Spleen (tissue), 11 donors: ENCODE results near the gene WNT11. TPM values are rescaled to one million over a fixed set of nuclear protein-coding genes. Genes with fewer than 3 reads are reported as not detected.

Source experiments
- DNase-seq: peaks from one replicate; pipeline ENCODE4 v3.0.0-alpha.2; 2020
- H3K27ac ChIP-seq, 8 donors: fragments of 200-600 bp; sonication (generic) in 7 of 8; 1 replicate in 4 of 8; 2 replicates in 4 of 8; pipeline versions ENCODE4 v1.5.0 to v1.8.0; 2016 to 2021; ENCODE audit warnings: inconsistent platforms in 4 of 8, mild to moderate bottlenecking in 4 of 8, moderate library complexity in 1 of 8
- H3K27me3 ChIP-seq, 7 donors: fragments of 200-600 bp; sonication (generic) in 6 of 7; replicated peaks in 1 of 7; 1 replicate in 4 of 7; 2 replicates in 3 of 7; pipeline versions ENCODE4 v1.5.0 to v1.8.0; 2016 to 2021; ENCODE audit warnings: inconsistent platforms in 3 of 7, mild to moderate bottlenecking in 1 of 7
- H3K36me3 ChIP-seq, 6 donors: fragments of 200-600 bp; sonication (generic) in 5 of 6; 1 replicate in 4 of 6; 2 replicates in 2 of 6; pipeline versions ENCODE4 v1.5.0 to v1.8.0; 2016 to 2021; ENCODE audit warnings: inconsistent platforms in 2 of 6
- H3K4me1 ChIP-seq, 6 donors: fragments of 200-600 bp; sonication (generic) in 5 of 6; 1 replicate in 3 of 6; 2 replicates in 3 of 6; pipeline versions ENCODE4 v1.5.0 to v1.8.0; 2016 to 2021; ENCODE audit warnings: inconsistent platforms in 3 of 6
- H3K4me3 ChIP-seq, 8 donors: fragments of 200-600 bp; sonication (generic) in 7 of 8; 1 replicate in 4 of 8; 2 replicates in 4 of 8; pipeline versions ENCODE4 v1.5.0 to v1.8.0; 2016 to 2021; ENCODE audit warnings: inconsistent platforms in 4 of 8, mild to moderate bottlenecking in 4 of 8, moderate library complexity in 2 of 8
- H3K9me3 ChIP-seq, 8 donors: fragments of 200-600 bp; sonication (generic) in 7 of 8; 1 replicate in 4 of 8; 2 replicates in 4 of 8; pipeline versions ENCODE4 v1.5.0 to v1.8.0; 2016 to 2021; ENCODE audit warnings: inconsistent platforms in 4 of 8
- POLR2A ChIP-seq, 3 donors: fragments of 450-650 bp; IDR thresholded peaks; one replicate each; pipeline ENCODE4 v1.5.1; 2017; ENCODE audit warnings: antibody characterized with exemption in 3 of 3, mild to moderate bottlenecking in 1 of 3
- POLR2AphosphoS5 ChIP-seq, 3 donors: sonication (generic); formaldehyde crosslinking; IDR thresholded peaks; one replicate each; pipeline ENCODE4 v1.5.1; 2017; ENCODE audit warnings: antibody characterized with exemption in 3 of 3
- WGBS, 5 donors: extraction: QIAGEN DNeasy Blood & Tissue Kit in 3 of 5; methylation state at CpG; one replicate each; pipeline versions ENCODE4 v1.1.5 to v1.1.7; 2013 to 2018; 5-methylcytosine and 5-hydroxymethylcytosine counted together
- intact Hi-C: fragments of 100-400 bp; cut with DNase I; formaldehyde crosslinking; loops from one replicate; pipeline ENCODE4 v1.15.0; 2023; ENCODE audit warnings: low total_unique reads
- polyA plus RNA-seq, 3 donors: library from polyadenylated mRNA; stranded (reverse); fragments of 200-250 nt; gene quantifications; one replicate each; pipeline ENCODE4 v1.2.1, GENCODE V29; 2013
- total RNA-seq, 7 donors: library from RNA; depleted of rRNA in 3 of 7; stranded (reverse); fragments of >200 nt in 3 of 7; fragmentation: NEBNext Ultra II Directional in 4 of 7; extraction: Animal tissue kit (Norgen Biotek cat#: 25700) in 4 of 7; gene quantifications; one replicate each; pipeline versions ENCODE4 v1.1.0 to v1.2.1, GENCODE V29; 2016 to 2021
- TF ChIP-seq, protein P1 (sequence below), 11 experiments: fragments of 200-600 bp in 7 of 11; fragments of 450-650 bp in 4 of 11; sonication (generic) in 4 of 11; IDR thresholded peaks in 8 of 11; conservative IDR thresholded peaks in 3 of 11; 1 replicate in 7 of 11; 2 replicates in 4 of 11; pipeline versions ENCODE4 v1.4.0 to v1.8.0; 2016 to 2021; ENCODE audit warnings: antibody characterized with exemption in 11 of 11, inconsistent platforms in 4 of 11, mild to moderate bottlenecking in 1 of 11
- donor health status: healthy with polysubstance abuse.
- donor health status: DM: no; HTN: no; CAD: no; lungs with moderate emphysema.
- donor health status: DM: no; HTN: no; CAD: no.
- donor health status: Bipolar disorder and iron deficiency.
- donor health status: healthy.
- donor health status: DM: no; HTN: no; CAD: no.
- donor health status: DM: yes; HTN: yes; CAD: no.

WNT11 gene
- total and polyA plus RNA-seq, 10 donors = 0.09 to 4.2 (median 1.6) TPM

DNA sequence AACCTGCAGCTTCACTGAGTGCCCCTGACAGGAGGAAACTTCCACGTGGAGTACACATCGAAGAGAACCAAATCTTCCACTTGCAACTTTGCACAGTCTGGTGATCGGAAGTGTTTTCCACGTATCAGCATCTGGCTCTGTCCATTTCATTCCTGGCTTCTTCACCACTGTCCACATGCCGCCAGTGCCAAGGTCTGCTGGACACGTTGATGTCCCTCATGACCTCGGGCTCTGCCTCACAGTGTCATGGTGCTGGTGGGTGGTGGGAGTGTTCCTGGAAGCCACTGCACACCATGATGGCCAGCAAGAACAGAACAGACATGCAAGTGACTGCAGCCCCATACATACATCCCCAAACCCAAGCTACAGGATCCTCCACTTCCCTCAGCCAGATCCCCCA lies 48.4 kb downstream of the WNT11 start:
- Histone ChIP-seq H3K36me3 (no peaks in the 10 kb centered on the region), H3K9me3 (no peaks in the 10 kb centered on the region), H3K4me3 (no peak overlapping the region), H3K4me1 (peaks cover 1 to 19% (median 11%) of the 10 kb centered on the region in 6 donors), H3K27me3 (no peaks in the 10 kb centered on the region), H3K27ac (no peak overlapping the region)
- 73 to 93% (median 81%) methylated on average over 7 of the region's 7 CpGs for WGBS, 5 donors
- no peak for TF ChIP-seq POLR2A (IDR thresholded peaks at IDR 0.05)
- TF ChIP-seq, protein P1, sequence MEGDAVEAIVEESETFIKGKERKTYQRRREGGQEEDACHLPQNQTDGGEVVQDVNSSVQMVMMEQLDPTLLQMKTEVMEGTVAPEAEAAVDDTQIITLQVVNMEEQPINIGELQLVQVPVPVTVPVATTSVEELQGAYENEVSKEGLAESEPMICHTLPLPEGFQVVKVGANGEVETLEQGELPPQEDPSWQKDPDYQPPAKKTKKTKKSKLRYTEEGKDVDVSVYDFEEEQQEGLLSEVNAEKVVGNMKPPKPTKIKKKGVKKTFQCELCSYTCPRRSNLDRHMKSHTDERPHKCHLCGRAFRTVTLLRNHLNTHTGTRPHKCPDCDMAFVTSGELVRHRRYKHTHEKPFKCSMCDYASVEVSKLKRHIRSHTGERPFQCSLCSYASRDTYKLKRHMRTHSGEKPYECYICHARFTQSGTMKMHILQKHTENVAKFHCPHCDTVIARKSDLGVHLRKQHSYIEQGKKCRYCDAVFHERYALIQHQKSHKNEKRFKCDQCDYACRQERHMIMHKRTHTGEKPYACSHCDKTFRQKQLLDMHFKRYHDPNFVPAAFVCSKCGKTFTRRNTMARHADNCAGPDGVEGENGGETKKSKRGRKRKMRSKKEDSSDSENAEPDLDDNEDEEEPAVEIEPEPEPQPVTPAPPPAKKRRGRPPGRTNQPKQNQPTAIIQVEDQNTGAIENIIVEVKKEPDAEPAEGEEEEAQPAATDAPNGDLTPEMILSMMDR (IDR thresholded peaks at IDR 0.05 in 8 of 11, conservative IDR thresholded peaks at IDR 0.05 in 3 of 11) = no peak
- intact Hi-C loops = loop anchor here (10.0 kb wide), 1 partner anchor 353 kb away; no protein-coding TSS in a partner anchor
- peak; percentile 47 for DNase-seq

DNA sequence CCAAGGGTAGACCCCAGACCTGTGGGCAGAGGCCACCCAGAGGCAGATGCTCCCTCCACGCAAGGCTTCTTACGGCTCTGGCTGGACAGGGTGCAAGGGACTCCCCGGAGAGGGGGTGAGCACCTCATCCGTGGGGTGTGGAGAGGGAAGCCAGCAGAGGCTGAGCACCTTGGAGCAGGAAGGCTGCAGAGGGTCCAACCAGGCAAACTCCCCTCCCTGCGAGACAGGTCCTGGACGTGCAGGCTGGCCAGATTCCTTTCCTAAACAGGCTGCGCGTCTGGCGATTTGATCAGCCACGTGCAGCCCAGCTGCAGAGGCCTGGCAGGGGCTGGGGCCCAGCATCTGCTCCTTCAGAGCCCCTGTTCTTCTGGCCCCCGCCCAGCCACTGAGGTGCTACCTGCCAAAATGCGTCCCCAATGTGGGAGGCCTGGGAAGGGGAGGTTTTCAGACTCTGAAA lies 49.3 kb downstream of the WNT11 start:
- H3K36me3 ChIP-seq = no peaks in the 10 kb centered on the region
- WGBS, 5 donors = 89 to 95% (median 90%) methylated on average over 8 to 12 of the region's 12 CpGs
- H3K4me3 ChIP-seq = no peak overlapping the region
- intact Hi-C loops = loop anchor here (10.0 kb wide), 1 partner anchor 352 kb away; no protein-coding TSS in a partner anchor
- peaks cover 8 to 28% (median 20%) of the 10 kb centered on the region in 6 donors for H3K4me1 ChIP-seq
- H3K27ac ChIP-seq = no peak overlapping the region
- no peaks in the 10 kb centered on the region for H3K27me3 ChIP-seq
- DNase-seq = peak; percentile 70
- no peaks in the 10 kb centered on the region for H3K9me3 ChIP-seq
- no peak for TF ChIP-seq POLR2AphosphoS5 (IDR thresholded peaks at IDR 0.05)
- TF ChIP-seq, protein P1 (IDR thresholded peaks at IDR 0.05 in 8 of 11, conservative IDR thresholded peaks at IDR 0.05 in 3 of 11) = no peak
- no peak for TF ChIP-seq POLR2A (IDR thresholded peaks at IDR 0.05)

DNA sequence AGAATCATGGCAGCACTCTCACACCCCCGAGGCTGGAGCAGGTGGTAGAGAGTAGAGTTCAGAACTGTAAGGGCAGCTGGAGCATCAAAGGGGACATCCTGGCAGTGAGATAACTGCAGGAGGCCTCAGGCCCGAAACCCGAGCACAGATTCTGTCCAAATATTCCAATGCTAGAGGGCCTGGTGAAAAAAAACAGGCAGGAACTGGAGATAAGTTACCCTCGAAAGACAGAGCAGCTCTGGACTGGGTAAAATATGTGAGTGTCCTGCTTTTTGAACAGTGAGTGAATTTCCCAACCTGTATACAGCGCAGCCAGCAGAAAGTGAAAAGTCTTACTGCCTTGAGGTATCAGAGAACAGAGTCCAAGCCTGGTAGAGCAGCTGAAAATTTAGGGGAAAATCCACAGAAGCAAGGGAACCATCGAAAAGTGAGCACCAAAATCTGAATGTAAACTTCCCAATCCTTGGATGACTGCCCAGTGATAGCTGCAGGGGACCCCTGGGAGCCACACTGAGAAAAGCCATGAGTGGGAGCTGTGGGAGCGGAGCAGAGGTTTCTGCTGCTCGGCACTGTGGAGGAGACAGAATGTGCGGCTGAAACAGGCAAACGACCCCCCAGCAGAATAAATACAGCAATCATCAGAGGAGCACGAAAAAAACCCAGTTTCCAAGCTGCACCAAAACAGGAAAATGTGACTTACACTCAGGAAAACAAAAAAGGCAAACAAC lies 50.6 kb downstream of the WNT11 start:
- Histone ChIP-seq H3K36me3 (no peaks in the 10 kb centered on the region), H3K4me3 (no peak overlapping the region), H3K9me3 (no peaks in the 10 kb centered on the region), H3K27me3 (no peaks in the 10 kb centered on the region), H3K4me1 (peaks cover 8 to 27% (median 21%) of the 10 kb centered on the region in 6 donors), H3K27ac (no peak overlapping the region)
- no peak for DNase-seq
- intact Hi-C loops = loop anchor here (10.0 kb wide), 1 partner anchor 351 kb away; no protein-coding TSS in a partner anchor
- WGBS, 5 donors = 80 to 89% (median 88%) methylated on average over 11 of the region's 11 CpGs
- TF ChIP-seq, protein P1 (IDR thresholded peaks at IDR 0.05 in 8 of 11, conservative IDR thresholded peaks at IDR 0.05 in 3 of 11) = no peak
- no peak for TF ChIP-seq POLR2AphosphoS5 (IDR thresholded peaks at IDR 0.05)
- TF ChIP-seq POLR2A (IDR thresholded peaks at IDR 0.05) = no peak

DNA sequence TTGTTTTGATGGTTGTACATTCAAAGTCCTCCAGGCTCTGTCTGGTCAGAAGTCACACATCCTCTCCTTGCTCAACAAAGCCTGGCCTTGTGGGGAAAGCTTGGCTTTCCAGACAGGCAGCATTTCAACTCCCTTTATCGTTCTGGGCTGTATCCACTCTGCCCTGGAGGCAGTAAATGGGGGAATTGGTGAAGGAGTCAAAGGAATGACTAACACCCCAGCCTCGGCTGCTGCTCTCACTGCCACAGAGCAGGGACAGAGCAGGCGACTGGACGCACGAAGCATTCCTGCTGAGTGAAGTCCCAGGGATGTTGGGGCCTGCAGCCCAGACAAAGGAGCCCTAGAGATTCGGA lies 52.8 kb downstream of the WNT11 start:
- intact Hi-C loops = loop anchor here (5.0 to 10.0 kb wide), 2 partner anchors 256 to 349 kb away; no protein-coding TSS in a partner anchor
- no peaks in the 10 kb centered on the region for H3K9me3 ChIP-seq
- peaks cover 8 to 27% (median 21%) of the 10 kb centered on the region in 6 donors for H3K4me1 ChIP-seq
- H3K36me3 ChIP-seq = no peaks in the 10 kb centered on the region
- H3K4me3 ChIP-seq = no peak overlapping the region
- TF ChIP-seq POLR2AphosphoS5 (IDR thresholded peaks at IDR 0.05) (no peak), POLR2A (IDR thresholded peaks at IDR 0.05) (no peak)
- TF ChIP-seq, protein P1 (IDR thresholded peaks at IDR 0.05 in 8 of 11, conservative IDR thresholded peaks at IDR 0.05 in 3 of 11) = no peak
- WGBS, 5 donors = 82 to 93% (median 87%) methylated on average over 6 of the region's 6 CpGs
- DNase-seq = no peak
- peak overlapping the region in 2 of 8 donors; percentile 41 to 54 for H3K27ac ChIP-seq
- no peaks in the 10 kb centered on the region for H3K27me3 ChIP-seq
